Measurements from ENCODE around the gene SUMF1. TPM values are rescaled to one million over a fixed set of nuclear protein-coding genes. Genes with fewer than 3 reads are reported as not detected.

The SUMF1 gene
- total and polyA plus RNA-seq, 2 experiments from 2014 or later = 23.5 to 29.9 TPM

DNA sequence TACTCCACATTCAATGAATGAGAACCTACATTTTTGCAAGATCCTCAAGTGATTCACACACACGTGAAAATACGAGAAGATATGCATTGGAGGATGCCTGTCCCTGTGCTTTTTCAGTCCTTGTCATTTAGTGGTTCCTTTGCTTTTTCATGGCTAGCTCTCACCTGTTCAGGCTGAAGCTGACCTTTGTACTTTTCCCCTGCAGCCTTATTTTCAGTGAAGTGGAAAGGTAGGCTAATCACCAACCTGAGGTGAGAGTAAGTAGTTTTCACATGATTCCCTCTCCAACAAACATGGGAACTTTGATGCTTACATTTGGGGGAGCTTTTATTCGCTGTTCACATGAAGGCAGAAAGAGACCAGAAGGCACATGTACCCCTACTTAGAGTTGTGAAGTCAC is 34.4 kb upstream of the SUMF1 start:
- no peaks in the 10 kb centered on the region for H3K27me3 ChIP-seq
- no peaks in the 10 kb centered on the region for H3K9me3 ChIP-seq (ENCODE audit: low read depth)
- H3K4me3 ChIP-seq = no peak overlapping the region
- DNase-seq (ENCODE audit: low read depth in 1 of 2, low spot score in 1 of 2) = no peak
- TF ChIP-seq, protein P1, sequence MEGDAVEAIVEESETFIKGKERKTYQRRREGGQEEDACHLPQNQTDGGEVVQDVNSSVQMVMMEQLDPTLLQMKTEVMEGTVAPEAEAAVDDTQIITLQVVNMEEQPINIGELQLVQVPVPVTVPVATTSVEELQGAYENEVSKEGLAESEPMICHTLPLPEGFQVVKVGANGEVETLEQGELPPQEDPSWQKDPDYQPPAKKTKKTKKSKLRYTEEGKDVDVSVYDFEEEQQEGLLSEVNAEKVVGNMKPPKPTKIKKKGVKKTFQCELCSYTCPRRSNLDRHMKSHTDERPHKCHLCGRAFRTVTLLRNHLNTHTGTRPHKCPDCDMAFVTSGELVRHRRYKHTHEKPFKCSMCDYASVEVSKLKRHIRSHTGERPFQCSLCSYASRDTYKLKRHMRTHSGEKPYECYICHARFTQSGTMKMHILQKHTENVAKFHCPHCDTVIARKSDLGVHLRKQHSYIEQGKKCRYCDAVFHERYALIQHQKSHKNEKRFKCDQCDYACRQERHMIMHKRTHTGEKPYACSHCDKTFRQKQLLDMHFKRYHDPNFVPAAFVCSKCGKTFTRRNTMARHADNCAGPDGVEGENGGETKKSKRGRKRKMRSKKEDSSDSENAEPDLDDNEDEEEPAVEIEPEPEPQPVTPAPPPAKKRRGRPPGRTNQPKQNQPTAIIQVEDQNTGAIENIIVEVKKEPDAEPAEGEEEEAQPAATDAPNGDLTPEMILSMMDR (IDR thresholded peaks at IDR 0.05; ENCODE audit: low read depth, low read length) = no peak
- no peaks in the 10 kb centered on the region for H3K36me3 ChIP-seq
- H3K4me1 ChIP-seq (ENCODE audit: low read depth) = peaks cover 22% of the 10 kb centered on the region
- H3K27ac ChIP-seq = no peak overlapping the region

DNA sequence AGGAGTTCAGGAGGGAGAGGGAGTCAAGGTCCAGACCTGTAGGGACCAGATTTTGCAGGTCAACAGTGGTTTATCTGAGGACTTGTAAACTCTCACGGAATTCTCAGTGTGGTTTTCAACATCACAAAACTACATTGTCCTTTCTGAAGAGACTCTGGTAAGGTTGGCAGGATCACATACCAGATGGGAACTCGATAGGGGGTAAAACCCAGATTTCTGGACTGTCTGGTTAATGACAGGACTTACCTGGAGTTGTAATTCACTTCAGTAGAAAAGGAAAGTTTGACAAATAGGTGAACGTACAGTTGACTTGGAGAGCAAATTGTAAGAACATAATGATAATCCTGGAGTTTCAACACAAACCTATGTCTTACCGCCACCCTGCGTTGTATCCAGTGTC is 31.4 kb upstream of the SUMF1 start:
- H3K27ac ChIP-seq = peak overlapping the region; percentile 16
- DNase-seq (ENCODE audit: low read depth in 1 of 2, low spot score in 1 of 2) = no peak
- TF ChIP-seq, protein P1 (IDR thresholded peaks at IDR 0.05; ENCODE audit: low read depth, low read length) = no peak
- H3K36me3 ChIP-seq = no peaks in the 10 kb centered on the region
- H3K9me3 ChIP-seq (ENCODE audit: low read depth) = no peaks in the 10 kb centered on the region
- no peaks in the 10 kb centered on the region for H3K27me3 ChIP-seq
- H3K4me3 ChIP-seq = no peak overlapping the region
- peaks cover 18% of the 10 kb centered on the region for H3K4me1 ChIP-seq (ENCODE audit: low read depth)

DNA sequence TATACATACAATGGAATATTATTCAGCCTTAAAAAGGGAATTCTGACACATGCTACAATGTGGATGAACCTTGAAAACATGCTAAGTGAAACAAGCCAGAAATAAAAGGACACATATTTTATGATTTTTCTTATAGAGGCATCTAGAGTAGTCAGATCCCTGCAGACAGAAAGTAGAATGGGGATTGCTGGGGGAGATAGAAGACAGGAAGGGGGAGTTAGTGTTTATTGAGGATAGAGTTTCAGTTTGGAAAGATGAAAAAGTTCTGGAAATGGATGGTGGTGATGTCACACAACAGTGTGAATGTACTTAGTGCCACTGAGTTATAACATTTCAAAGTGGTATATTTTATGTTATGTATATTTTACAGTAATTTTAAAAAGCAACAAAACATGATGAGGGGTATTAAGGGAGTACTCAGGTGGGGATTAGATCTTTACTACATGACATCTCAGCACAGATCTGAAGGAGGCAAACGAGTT is 30.8 kb upstream of the SUMF1 start:
- Histone ChIP-seq H3K9me3 (ENCODE audit: low read depth) (no peaks in the 10 kb centered on the region), H3K4me3 (no peak overlapping the region), H3K36me3 (no peaks in the 10 kb centered on the region), H3K27ac (peak overlapping the region; percentile 16), H3K27me3 (no peaks in the 10 kb centered on the region), H3K4me1 (ENCODE audit: low read depth) (peaks cover 18% of the 10 kb centered on the region)
- TF ChIP-seq, protein P1 (IDR thresholded peaks at IDR 0.05; ENCODE audit: low read depth, low read length) = no peak
- no peak for DNase-seq (ENCODE audit: low read depth in 1 of 2, low spot score in 1 of 2)

DNA sequence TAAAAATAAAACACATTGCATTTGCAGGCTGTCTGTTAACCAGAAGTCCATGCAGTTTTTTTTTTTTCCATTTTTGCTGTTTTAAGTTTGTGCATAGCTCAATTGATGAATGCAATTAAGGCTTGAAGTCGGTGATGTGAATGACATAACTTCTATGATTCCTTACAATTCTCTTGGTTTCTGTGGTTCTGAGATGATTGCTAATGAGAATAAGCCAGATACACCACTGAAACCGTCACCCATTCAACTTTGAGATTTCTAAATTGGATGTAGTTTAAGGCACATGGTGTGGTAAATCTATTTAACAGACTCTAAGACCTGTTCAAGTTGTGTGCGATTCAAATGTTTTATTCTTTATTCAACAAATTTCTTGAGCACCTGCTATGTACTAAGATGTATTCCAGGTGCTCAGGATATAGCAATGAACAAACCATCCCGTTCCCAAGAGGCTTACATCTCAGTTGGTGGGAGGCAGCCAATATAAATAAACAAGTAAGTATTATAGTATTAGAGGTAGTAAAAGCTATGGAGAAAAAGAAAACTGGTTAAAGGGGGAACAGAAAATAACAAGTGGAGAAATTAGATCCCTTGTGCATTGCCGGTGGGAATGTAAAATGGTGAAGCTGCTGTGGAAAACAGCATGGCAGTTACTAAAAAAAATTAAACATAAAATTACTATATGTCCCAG is 30.1 kb upstream of the SUMF1 start:
- Histone ChIP-seq H3K36me3 (no peaks in the 10 kb centered on the region), H3K4me1 (ENCODE audit: low read depth) (peaks cover 18% of the 10 kb centered on the region), H3K4me3 (no peak overlapping the region), H3K27ac (no peak overlapping the region), H3K9me3 (ENCODE audit: low read depth) (no peaks in the 10 kb centered on the region), H3K27me3 (no peaks in the 10 kb centered on the region)
- DNase-seq (ENCODE audit: low read depth in 1 of 2, low spot score in 1 of 2) = no peak
- TF ChIP-seq, protein P1 (IDR thresholded peaks at IDR 0.05; ENCODE audit: low read depth, low read length) = no peak

DNA sequence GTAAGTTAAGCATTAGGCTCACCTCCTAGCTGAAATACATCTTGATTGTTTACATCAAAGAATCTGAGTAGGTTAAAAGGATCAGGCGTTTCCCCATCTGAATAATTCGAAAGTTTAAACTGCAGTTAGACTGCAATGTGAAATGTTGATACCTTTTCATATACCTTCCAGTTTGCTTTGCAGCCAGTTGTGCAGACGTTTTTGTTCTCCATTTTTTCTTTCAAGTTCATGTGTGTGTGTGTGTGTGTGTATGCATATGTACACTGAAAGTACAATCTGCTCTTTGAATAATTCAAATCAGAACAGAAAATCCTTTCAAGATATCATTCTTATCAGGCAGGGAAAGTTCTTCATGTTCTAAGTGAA is 29.0 kb upstream of the SUMF1 start:
- Histone ChIP-seq H3K9me3 (ENCODE audit: low read depth) (no peaks in the 10 kb centered on the region), H3K4me3 (no peak overlapping the region), H3K27ac (no peak overlapping the region), H3K27me3 (peaks cover 3% of the 10 kb centered on the region), H3K36me3 (no peaks in the 10 kb centered on the region), H3K4me1 (ENCODE audit: low read depth) (peaks cover 22% of the 10 kb centered on the region)
- no peak for DNase-seq (ENCODE audit: low read depth in 1 of 2, low spot score in 1 of 2)
- TF ChIP-seq, protein P1 (IDR thresholded peaks at IDR 0.05; ENCODE audit: low read depth, low read length) = no peak

Measured in cardiac muscle cell (in vitro differentiated cells and primary cell).